ENCODE data around the gene PTPRJ.
A peak's percentile ranks its signal among the peaks of the same experiment; 100 is the strongest.

The PTPRJ gene

DNA sequence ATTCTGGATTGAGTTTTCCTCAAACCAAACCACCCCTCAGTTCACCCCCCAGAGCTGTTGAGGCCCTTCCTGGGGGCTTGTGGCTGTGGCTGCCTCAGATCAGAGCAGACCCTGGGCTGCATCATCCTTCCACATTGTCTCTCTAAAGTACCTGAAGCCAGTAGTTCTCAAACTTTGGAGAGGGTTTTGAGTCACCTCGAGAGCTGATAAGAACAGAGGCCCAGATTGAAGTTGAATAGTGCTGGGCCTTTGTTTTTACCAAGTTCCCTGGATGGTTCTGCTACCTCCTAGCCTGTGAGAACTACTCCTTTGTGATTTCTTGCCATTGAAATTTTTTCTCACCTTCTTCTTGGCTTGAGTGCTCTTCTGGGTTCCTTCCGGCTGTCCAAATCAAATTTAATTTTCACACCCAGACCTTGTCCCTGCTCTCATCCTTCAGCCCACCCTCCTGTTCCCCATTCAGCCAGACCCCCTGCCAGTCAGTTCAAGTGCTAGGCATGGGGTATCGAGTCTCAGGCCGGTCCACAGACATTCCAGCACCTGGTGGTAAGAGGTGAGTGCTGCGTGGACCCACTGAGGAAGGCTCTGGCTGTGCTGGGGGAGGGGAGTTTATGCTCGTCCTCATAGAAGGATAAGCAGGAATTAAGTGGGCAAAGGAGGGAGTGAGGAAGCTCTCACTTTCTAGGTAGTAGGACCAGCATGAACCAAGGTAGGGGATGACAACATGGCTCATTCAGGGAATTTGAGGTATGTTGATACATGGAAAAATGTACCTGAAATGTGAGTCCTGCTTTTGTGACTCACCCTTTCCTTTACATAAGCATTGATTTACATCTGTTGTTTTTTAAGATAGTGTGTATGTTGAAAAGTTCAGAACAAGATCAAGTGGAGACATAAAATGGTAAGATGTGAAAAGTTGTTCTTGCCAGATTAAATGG lies 116.5 kb downstream of the PTPRJ start:
- DNase-seq = no peak

DNA sequence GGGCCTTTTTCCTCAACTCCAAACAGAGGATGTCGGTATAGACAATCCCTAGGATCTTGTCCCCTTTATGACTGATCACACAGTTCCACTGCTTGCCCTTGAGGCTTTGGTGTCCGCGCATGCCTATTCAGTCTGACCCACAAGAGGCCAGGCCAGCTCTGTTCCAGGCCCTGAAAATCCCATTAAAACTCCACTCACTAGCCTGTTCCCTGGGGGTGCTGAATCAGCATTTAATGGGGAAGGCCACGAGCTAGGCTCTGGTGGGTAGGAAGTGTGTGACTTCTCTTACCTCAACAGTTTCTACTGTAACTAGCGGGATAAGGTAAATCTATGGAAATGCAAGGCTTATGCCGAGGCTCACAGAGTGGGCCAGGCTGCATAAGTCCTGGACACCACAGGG lies 117.7 kb downstream of the PTPRJ start:
- DNase-seq = no peak

DNA sequence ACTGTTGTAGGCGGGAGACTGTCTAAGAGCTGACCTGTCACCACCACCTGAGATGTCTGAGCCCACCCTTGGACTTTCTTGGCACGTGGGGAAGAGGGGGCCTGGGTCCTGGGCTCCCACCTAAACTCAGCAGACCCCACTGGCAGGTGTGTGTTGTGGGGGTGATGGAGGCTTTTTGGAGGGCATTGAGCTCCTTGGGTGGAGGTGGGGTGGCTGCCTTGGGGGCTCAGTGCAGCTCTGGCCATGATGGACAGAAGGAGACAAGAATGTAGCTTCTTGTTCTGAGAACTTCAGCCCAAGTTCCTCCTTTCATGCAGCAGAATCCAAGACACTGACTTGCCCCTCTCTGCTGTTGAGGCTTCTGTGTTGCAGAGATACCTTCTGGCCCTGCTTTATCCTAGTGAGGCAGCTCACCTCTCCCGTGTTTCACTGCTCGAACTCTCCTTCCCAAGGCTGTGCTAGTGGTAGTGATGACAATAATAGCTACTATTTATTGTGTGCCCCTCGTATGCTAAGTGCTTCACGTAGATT lies 119.6 kb downstream of the PTPRJ start:
- DNase-seq = no peak

DNA sequence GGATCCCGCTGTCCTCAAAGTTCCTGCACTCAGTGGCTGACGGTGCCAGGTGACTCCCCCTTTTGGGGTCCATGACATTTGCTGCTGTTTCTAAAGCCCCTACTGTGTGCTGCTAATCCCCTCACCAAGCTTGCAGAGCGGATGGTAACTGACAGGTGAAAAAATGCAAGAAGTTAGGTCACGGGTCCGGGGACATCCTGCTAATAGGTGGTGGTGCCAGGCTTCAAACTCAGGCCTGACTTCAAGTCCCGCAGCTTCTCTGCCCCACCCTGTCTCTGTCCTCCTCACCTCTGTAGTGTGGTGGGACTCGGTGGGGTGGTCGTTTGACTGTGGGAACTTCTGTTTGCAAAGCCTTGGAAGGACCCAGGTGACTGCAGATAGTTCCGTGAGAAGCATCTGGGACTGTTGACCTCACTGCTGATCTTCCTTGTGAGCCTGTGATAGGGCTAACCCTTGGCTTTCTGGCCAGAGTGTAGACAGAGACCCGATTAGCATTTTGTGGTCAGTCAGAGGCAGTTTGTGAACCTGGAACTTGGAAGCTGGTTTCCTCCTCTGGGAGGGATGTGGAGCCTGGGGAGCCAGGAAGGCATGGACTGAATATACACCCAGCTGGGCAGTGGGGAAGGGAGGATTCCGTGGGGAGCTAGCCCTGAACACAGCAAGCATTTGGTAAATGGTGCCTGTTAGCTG lies 120.8 kb downstream of the PTPRJ start:
- DNase-seq = no peak

DNA sequence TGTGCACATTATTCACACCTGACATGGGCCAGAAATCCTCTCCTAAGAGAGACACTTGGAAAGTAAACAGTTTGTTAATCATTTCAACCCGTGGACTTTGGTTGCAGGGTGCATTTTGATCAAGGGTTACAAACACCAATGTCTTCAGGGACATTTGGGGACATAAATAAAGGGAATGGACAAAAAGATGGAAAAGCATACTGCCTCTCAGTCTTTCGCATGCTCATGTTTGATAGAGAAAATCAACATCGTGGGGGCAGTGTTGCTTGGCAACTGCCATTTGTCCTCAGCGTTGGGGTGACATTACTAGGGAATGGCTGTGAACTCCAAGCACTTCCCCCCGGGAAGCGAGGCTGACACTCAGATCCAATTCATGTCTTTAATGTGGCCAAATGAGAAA lies 121.6 kb downstream of the PTPRJ start:
- no peak for DNase-seq

DNA sequence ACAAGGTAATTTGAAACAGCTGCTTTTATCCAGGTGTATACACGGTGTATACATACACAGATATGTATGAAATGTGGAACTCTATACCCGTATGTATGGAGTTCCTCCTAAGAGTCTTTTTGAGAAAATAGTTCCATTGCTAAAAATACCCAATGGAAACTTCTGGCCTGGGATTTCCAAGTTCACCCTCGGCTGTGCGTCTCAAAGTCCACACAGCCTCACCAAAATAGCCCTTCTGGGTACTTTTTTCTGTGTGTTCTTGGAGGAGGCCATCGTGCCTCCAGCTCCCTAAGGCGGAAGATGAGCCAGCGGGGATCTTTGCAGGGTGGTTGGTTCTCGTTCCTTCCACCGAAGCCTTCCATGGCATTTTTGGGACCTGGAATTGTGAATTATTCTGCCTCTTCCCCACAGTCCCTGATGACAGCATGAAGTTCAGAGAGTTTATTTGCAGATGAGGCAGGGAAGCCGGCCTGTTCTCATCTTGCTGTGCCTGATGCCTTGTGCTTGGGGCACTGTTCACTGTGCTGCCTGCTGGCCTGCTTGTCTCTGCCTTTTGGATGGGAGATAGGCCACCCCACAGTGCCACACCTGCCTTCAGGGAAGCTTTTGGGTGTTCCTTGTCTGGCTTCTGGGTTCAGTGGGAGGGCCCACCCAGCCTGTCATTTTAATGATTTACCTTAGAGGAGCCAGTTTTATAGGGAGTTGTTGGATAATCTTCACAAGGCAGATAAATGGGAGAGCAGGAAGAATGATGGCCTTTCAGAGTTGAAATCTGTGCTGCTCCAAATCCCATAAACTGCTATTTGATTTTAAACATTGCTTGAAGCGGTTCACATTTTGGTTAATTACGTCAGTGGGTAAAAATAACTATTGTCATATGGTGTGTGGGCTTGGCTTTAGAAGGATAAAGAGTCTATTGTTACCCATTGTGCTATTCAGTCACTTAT lies 123.5 kb downstream of the PTPRJ start:
- DNase-seq = no peak

DNA sequence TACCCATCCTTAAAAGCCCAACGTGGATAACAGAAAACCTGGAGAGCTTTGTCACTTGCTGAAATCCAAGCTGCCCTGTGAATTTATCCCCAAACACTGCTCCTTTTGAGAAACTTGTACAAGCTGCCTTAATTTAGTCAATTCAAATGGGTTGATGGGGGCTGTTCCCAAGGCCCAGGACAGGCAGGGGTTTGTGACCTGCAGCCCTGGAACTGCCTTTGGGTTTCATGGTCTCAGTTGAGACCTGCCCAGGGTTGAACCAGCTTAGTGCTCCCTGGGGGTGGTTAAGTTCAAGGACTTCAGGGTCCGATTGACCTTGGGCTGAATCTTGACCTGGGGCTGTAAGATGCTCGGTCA lies 124.2 kb downstream of the PTPRJ start:
- no peak for DNase-seq

DNA sequence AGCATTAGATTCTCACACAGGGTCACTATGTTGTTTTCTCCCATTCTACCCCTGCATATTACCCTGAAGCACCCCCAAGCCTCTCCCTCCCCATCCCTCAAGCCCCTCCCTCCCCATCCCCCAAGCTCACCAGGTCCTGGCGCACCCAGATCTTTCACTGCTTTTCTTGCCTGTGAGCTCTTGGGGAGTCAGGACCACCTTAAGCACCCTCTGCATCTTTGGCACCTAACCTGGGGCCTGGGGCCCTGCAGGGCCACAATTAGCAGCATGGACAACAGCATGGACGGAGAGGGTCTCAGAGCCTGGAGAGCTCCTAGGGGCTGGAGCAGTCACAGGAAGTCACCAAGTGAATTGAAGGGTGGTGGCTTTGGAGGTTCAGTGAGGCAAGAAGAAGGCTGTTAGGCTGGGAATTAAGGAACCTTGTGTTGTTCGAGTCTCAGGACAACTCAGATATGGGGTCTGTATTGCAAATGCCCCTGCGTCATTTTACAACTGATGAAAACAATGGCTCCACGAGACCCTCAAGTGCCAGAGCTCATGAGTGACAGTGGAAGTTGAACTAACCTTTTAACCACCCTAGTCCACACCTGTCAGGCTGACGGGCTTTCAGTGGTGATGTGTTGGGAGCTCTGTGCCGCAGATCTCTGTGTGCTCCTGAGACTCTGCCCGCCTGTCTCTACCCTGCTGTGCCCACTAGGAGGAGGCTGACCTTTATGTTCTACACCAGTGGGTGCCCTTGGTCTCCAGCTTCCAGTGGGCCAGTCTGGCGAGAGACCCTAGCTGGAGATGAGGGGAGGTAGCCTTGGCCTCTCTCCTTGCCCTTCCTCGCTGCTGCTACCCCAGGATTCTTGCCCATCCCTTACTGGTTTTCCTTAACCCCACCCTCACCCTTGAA lies 125.0 kb downstream of the PTPRJ start:
- no peak for DNase-seq

DNA sequence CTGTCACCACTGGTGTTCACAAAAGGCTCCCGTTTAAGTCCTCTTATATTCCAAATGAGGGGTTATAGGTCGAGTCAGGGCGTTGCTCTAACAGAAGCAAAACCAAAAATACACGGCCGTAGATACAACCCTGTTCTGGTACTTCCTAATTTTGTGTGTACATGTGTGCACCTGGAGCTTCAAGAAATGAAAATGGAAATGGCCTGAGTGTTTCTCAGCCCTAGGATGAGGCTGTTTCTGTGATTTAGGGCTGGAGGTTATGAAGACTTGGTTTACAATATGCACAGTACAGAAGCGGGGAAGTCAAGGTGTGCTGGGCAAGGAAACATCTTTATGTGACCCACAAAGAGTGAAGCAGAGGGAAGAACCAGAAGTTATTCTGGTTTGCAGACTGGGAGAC lies 125.8 kb downstream of the PTPRJ start:
- DNase-seq = no peak

DNA sequence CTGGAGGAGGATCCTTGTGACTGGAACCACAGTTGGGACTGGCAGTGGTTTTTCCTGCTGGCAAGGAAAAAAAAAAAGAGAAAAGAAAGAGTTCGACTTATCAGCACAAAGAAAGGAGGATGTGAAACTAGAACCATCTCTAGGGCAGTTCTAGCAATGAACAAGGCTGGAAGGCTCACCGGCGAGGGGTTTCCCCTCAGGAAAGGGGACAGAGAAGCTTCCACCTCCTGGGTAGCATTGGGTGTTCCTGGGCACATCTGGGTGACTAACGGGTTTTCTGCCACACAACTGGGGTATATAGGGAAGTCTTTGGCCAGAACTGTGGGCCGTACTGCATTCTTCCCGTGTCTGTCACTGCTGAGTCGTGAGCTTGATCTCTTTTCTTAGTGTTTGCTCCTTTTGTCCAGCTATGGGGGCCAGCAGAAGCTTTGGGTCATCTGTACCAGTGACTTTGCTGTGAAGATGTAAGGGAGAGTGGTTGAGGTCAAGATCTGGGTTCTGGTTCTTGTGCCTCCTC lies 126.9 kb downstream of the PTPRJ start:
- no peak for DNase-seq

DNA sequence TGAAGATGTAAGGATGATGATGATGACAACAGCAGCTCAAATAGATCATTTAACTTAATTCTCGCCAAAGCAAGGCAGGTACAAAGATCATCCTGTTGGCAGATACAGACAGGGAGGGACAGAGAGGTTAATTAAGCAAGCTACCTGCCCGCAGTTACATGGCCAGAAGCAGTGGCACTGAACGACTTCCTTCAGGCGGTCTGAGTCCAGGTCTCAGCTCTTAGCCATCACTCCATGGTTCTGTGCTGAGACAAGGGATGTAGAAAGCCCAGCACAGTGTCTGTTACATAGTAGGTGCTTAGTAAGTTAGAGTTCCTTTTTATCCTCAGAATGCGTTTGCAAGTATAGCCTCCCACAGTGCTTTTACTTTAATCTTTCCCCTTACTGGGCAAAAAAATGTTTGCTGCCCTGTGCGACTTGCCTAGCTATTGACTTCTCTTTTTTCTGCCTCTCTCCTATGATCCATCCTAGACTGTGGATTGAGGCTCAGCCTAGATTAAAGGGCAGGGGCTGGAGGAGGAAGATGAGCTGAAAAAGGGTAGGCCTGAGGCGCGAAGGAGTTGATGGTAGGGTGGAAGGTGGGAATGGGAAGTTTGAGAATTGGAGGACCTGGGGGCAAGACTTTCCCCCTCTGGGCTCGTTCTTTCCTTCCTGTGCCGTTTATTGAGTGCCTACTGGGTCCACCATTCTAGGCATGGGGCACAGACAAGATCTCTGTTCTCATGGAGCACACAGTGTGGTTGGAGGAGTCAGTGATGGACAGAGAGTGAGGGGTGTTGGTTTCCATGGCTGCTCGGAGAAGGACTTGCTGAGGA lies 128.1 kb downstream of the PTPRJ start:
- no peak for DNase-seq

DNA sequence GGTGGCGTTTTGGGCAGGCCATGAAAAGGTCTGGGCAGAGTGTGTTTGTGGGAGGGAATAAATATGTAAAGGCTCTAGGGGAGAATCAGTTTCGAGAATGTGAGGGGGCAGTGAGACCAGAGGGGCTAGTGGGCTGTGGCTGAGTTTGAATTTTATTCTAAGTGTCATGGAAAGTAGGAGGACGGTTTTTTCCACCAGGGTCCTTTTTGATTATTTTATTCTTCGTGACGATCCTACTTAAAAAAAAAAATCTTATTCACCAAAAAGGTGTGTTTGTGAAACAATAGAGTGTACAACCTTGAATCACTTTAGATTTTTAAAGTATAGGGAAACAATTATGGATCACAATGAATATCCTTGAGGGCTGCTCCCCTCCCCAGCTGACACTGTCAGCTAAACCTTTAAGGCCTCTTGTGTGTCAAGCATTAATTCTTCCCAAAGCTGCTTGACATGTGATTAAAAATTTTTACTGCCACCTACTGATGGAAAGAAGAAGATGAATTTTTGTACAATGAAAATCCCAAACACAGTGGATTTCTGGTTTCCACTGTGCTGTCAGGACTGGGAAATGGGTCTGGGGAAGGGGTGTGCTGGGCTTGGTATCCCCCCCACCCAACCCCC lies 128.8 kb downstream of the PTPRJ start:
- DNase-seq = peak; percentile 46

DNA sequence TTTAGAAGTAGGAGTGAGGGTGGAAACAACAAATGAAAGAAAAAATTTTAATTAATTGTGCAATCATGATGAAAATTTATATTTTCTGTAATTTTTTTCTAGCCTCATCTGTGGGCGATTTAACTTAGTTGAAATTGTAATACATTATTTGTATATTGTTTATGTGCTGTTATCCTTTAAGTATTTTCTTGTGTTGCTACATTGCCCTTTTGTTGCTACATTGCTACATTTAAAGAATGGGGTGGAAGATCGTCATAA lies 130.1 kb downstream of the PTPRJ start:
- no peak for DNase-seq

DNA sequence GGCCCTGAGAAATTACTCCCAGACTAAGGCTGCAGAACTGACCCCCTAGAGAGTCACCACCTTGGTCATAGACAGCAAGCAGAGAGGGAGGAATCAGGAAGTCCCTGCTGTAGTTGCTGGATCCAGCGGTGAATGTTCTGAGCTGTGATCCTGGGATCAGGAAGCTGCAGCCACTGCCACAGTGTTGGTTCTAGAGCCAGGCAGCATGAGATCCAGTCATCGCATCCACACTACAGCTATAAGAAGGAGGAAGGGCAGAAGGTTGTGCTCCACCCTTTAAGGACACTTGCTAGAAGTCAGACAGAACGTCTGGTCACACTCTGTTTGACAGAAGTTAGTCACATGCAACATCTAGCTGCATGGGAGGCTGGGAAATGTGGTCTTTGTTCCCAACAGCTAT lies 131.5 kb downstream of the PTPRJ start:
- DNase-seq = no peak

DNA sequence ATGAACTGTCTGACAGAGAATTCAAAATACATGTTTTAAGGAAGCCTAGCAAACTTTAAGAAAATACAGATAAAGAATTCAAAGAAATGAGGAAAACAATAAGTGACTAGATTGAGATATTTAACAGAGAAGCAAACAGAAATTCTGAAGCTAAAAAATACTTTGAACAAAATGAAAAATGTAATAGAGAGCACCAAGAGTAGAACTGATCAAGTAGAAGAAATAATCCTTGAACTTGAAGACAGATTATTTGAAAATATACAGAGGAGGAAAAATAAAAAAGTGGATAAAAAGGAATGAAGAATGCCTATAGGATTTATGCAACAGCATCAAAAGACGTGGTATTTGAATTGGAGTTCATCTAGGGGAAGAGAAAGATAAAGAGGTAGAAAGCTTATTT lies 134.4 kb downstream of the PTPRJ start:
- DNase-seq = no peak

DNA sequence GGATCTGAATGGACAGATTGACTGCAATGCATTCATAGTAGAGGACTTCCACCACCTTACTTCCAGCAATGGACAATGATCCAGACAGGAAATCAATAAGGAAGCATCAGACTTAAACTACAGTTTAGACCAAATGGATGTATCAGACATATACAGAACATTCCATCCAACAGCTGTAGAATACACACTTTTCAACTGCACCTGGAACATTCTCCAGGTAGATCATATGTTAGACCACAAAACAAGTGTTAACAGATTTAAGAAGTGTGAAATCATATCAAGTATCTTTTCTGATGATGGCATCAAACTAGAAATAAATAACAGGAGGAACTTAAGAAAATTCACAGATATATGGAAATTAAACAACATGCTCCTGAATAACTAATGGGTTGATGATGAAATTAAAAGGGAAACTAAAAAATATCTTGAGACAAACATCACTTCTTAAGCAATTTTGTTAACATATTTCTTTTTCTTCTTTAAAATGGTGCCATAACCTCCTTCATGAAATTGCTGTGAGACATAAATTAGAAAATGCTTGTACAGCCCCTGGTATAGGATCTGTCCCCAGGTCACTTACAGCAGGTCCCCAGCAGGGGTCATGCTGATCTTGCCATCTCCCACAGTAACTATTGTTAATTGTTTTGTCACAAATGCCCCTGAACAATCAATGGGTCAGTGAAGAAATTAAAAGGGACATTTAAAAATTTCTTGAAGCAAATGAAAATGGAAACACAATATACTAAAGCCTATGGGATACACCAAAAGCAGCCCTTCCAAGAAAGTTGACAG lies 136.3 kb downstream of the PTPRJ start:
- no peak for DNase-seq

DNA sequence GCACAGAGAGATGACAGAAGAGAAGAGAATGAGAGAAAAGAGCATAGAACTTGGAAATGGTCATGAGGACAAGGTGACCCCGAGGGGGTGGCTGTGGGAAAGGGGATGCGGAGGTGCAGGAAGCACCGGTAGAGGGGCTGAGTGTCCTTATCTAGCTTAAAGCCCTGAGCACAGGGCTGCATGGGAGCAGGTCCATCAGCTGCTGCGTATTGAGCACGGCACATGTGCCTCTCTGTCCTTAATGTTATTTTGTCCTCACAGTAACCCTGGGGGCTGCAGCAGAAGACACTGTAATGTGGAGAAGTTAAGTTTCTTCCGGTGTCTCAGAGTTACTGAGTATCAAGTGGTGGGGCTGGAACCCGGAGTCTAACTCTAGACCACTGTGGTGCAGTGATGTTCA lies 141.9 kb downstream of the PTPRJ start:
- DNase-seq = no peak

DNA sequence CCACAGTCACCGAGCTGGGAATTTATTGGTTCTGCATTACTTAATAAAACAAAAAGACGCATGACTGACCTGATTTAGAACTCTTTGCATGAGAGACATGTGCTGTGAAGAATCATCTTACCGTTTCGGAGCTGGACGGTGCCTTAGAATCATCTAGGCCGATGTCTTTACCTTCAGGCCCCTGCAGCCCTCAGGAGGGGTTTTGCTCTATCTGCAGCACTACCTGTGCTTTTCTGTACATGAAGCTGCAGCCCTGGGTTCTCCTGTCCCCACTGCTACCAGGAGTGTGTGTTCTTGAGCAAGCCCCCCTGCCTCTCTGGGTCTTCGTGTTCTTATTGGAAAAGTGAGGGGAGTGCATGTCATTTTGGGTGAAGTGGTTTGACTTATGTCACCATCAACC lies 142.3 kb downstream of the PTPRJ start:
- no peak for DNase-seq

DNA sequence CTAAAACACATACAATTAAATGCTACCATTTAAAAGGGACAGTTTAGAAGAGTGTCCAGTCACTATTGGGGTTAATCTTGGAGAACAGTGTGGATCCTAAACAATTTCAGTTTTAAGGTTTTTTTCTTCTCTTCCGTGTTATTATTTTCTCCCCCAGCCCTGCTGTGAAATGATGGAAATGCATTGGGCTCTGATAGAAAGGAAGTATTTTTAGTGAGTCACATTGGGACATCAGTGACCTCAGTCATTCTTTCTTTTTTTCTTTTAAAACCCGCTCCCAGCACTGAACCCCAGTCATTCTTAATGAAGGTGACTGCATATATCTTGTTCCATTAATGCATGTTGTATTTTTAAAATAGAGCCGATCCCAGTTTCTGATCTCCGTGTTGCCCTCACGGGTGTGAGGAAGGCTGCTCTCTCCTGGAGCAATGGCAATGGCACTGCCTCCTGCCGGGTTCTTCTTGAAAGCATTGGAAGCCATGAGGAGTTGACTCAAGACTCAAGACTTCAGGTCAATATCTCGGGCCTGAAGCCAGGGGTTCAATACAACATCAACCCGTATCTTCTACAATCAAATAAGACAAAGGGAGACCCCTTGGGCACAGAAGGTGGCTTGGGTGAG lies 143.0 kb downstream of the PTPRJ start:
- no peak for DNase-seq

All from COR-L47 (cell line).